Measurements from ENCODE around the gene RAB22A. TPM values are rescaled to one million over a fixed set of nuclear protein-coding genes. Genes with fewer than 3 reads are reported as not detected.

Gene RAB22A
- total and polyA plus RNA-seq, 2 donors (not counting 3 experiments of a cell fraction or from before 2014, with no cell fraction given): 8.6 to 16.3 TPM

GRCh38 chr20:58303547-58303946 is 6.0 kb upstream of the RAB22A start:
- no peak overlapping the region for H3K4me3 ChIP-seq (replicated peaks in 1 of 3; ENCODE audit: insufficient read depth in 1 of 3, low read depth in 1 of 3, low read length in 3 of 3)
- no peak overlapping the region for H2AFZ ChIP-seq (ENCODE audit: low read depth, low read length)
- intact Hi-C loops (cut with micrococcal nuclease) (no loop called here), dilution Hi-C loops (cut with MboI; ENCODE audit: extremely low pct_ligation_motif_present, low sequenced_read_pairs) (no loop called here)
- H3K4me1 ChIP-seq (ENCODE audit: control insufficient read depth, extremely low read depth, insufficient read depth, low read length): no peaks in the 10 kb centered on the region
- TF ChIP-seq GATA2 (IDR thresholded peaks at IDR 0.05; ENCODE audit: insufficient read depth, insufficient read length, low read depth, low read length) (no peak), FOS (IDR thresholded peaks at IDR 0.05; ENCODE audit: borderline replicate concordance, insufficient read depth, low read length) (no peak), CTCF (IDR thresholded peaks at IDR 0.05; ENCODE audit: extremely low read depth in 1 of 2, insufficient read depth in 1 of 2, low read depth in 1 of 2, low read length in 2 of 2) (no peak), POLR2A (IDR thresholded peaks at IDR 0.05; ENCODE audit: low read depth, low read length) (no peak), MYC (IDR thresholded peaks at IDR 0.05; ENCODE audit: low read depth, low read length) (no peak), EZH2 (IDR thresholded peaks at IDR 0.05; ENCODE audit: borderline replicate concordance, low read depth, low read length, severe bottlenecking) (no peak), MAX (IDR thresholded peaks at IDR 0.05; ENCODE audit: insufficient read depth, insufficient read length) (no peak)
- ChIA-PET POLR2A (no interaction called here), CTCF (no interaction called here)
- no peaks in the 10 kb centered on the region for H4K20me1 ChIP-seq (replicated peaks; ENCODE audit: control insufficient read depth, extremely low read depth, insufficient read depth, low read length)
- no peak overlapping the region for H3K9ac ChIP-seq (replicated peaks; ENCODE audit: extremely low read depth, insufficient read depth, low read length)
- H3K36me3 ChIP-seq (ENCODE audit: control insufficient read depth in 2 of 2, extremely low read depth in 1 of 2, insufficient read depth in 2 of 2, low read length in 2 of 2): peaks cover 0 to 7% of the 10 kb centered on the region in 2 experiments
- peaks cover 18% of the 10 kb centered on the region for H3K79me2 ChIP-seq (ENCODE audit: control insufficient read depth, insufficient read depth, low read length)
- H3K4me2 ChIP-seq (ENCODE audit: insufficient read depth, low read length): no peak overlapping the region
- H3K27me3 ChIP-seq (ENCODE audit: control insufficient read depth in 2 of 2, insufficient read depth in 2 of 2, low read length in 2 of 2): no peaks in the 10 kb centered on the region
- no peaks in the 10 kb centered on the region for H3K9me1 ChIP-seq (replicated peaks; ENCODE audit: control insufficient read depth, extremely low read depth, insufficient read depth, low read length)
- H3K27ac ChIP-seq (ENCODE audit: insufficient read depth, low read depth, low read length): no peak overlapping the region
- DNase-seq (ENCODE audit: low read depth, low spot score) (no peak), FAIRE-seq (peak; percentile 43)
- BruUV-seq (replicated peaks): no TSS peak
- no peaks in the 10 kb centered on the region for H3K9me3 ChIP-seq (replicated peaks; ENCODE audit: control insufficient read depth, insufficient read depth, low read length)
